ENCODE results near the gene CNTROB.

CNTROB gene

GRCh38 chr17:7989781-7990655, 58.0 kb downstream of the CNTROB start:
- TF ChIP-seq CTCF (IDR thresholded peaks at IDR 0.05; ENCODE audit: borderline replicate concordance, insufficient read depth, low read depth, low read length), result peak; percentile 94
- H3K4me3 ChIP-seq (ENCODE audit: low read depth, low read length), result peak overlapping the region; percentile 62

GRCh38 chr17:7992516-7992915, 60.5 kb downstream of the CNTROB start:
- no peak overlapping the region for H3K4me3 ChIP-seq (ENCODE audit: low read depth, low read length)
- no peak for TF ChIP-seq CTCF (IDR thresholded peaks at IDR 0.05; ENCODE audit: borderline replicate concordance, insufficient read depth, low read depth, low read length)

GRCh38 chr17:7992924-7993323, 60.9 kb downstream of the CNTROB start:
- no peak for TF ChIP-seq CTCF (IDR thresholded peaks at IDR 0.05; ENCODE audit: borderline replicate concordance, insufficient read depth, low read depth, low read length)
- H3K4me3 ChIP-seq (ENCODE audit: low read depth, low read length), result no peak overlapping the region

GRCh38 chr17:7993972-7994589, 62.1 kb downstream of the CNTROB start:
- no peak for TF ChIP-seq CTCF (IDR thresholded peaks at IDR 0.05; ENCODE audit: borderline replicate concordance, insufficient read depth, low read depth, low read length)
- H3K4me3 ChIP-seq (ENCODE audit: low read depth, low read length), result no peak overlapping the region

GRCh38 chr17:7995724-7996123, 63.7 kb downstream of the CNTROB start:
- TF ChIP-seq CTCF (IDR thresholded peaks at IDR 0.05; ENCODE audit: borderline replicate concordance, insufficient read depth, low read depth, low read length), result no peak
- no peak overlapping the region for H3K4me3 ChIP-seq (ENCODE audit: low read depth, low read length)

- no peak for TF ChIP-seq CTCF (IDR thresholded peaks at IDR 0.05; ENCODE audit: borderline replicate concordance, insufficient read depth, low read depth, low read length)
- no peak overlapping the region for H3K4me3 ChIP-seq (ENCODE audit: low read depth, low read length)
Measured at GRCh38 chr17:7997186-7997585, 65.2 kb downstream of the CNTROB start.
